HCT116 (cell line): ENCODE results near the gene SEPTIN12. TPM values are rescaled to one million over a fixed set of nuclear protein-coding genes. Genes with fewer than 3 reads are reported as not detected.

Source experiments
- ATAC-seq: fragments of 200-7000 bp; cut with Tn5 transposase; 2 replicates; pipeline ENCODE4 v1.9.1; 2020; ENCODE audit warnings: mild to moderate bottlenecking, moderate library complexity
- BruUV-seq: library from RNA; stranded (reverse); fragments of 400-500 nt; replicated peaks from 2 replicates; lab custom pipeline; 2021; lab: Mats Ljungman, UMichigan
- CTCF ChIA-PET: fragments of 300-600 bp; sonication (Branson Sonifier 250); formaldehyde crosslinking; loops from one replicate; lab custom pipeline; 2021; ENCODE audit warnings: antibody characterized with exemption; lab: Charles Lee
- POLR2A ChIA-PET: fragments of 300-600, 350-600 bp; sonication (Branson Sonifier 250); formaldehyde crosslinking; loops from one replicate; lab custom pipeline; 2021; ENCODE audit warnings: antibody characterized with exemption; lab: Charles Lee
- RAD21 ChIA-PET, 2 experiments: fragments of 300-600 bp; sonication (Branson Sonifier 250); formaldehyde crosslinking; loops; one replicate each; lab custom pipeline; 2023; ENCODE audit warnings: low total read pairs in 2 of 2; ENCODE audit not compliant: uncharacterized antibody in 2 of 2, unreplicated experiment in 2 of 2, low non-redundant PET in 1 of 2; lab: Charles Lee
- DNase-seq: peaks from one replicate; pipeline ENCODE4 v3.0.0-alpha.2; 2010; ENCODE audit warnings: low read depth, low spot score
- H2AFZ ChIP-seq: fragments of 200-600 bp; shearing (Covaris generic), sonication (generic); 2 replicates; pipeline ENCODE4 v1.6.1; 2017; ENCODE audit warnings: low read depth, mixed run types, mixed read lengths, antibody characterized with exemption, low read length; ENCODE audit not compliant: poor library complexity, severe bottlenecking
- H3K27ac ChIP-seq: 2 replicates; pipeline ENCODE4 v1.5.1; 2012; ENCODE audit warnings: low read depth, low read length
- H3K27me3 ChIP-seq: fragments of 200-600 bp; sonication (generic); 2 replicates; pipeline ENCODE4 v1.6.1; 2016; ENCODE audit warnings: mixed run types, low read length, mixed read lengths; ENCODE audit not compliant: insufficient read depth
- H3K36me3 ChIP-seq, 2 experiments: fragments of 200-500 bp in 1 of 2; fragments of 200-600 bp in 1 of 2; sonication (Bioruptor generic) in 1 of 2; sonication (generic) in 1 of 2; 2 replicates each; pipeline versions ENCODE4 v1.5.1 to v1.6.1; 2014 to 2016; ENCODE audit warnings: low read length in 2 of 2, inconsistent platforms in 1 of 2, mixed read lengths in 1 of 2, mixed run types in 1 of 2; ENCODE audit not compliant: insufficient read depth in 2 of 2, control insufficient read depth in 1 of 2
- H3K4me1 ChIP-seq, 2 experiments: fragments of 200-600 bp in 1 of 2; sonication (generic) in 1 of 2; 2 replicates each; pipeline versions ENCODE4 v1.5.1 to v1.6.1; 2012 to 2017; ENCODE audit warnings: low read length in 2 of 2, inconsistent platforms in 1 of 2, mild to moderate bottlenecking in 1 of 2, mixed read lengths in 1 of 2, mixed run types in 1 of 2, moderate library complexity in 1 of 2; ENCODE audit not compliant: insufficient read depth in 2 of 2, control insufficient read depth in 1 of 2
- H3K4me2 ChIP-seq: fragments of 200-600 bp; sonication (generic); 2 replicates; pipeline ENCODE4 v1.6.1; 2017; ENCODE audit warnings: mixed run types, low read length, mixed read lengths
- H3K4me3 ChIP-seq, 2 experiments: fragments of 200-600 bp in 1 of 2; sonication (generic) in 1 of 2; replicated peaks in 1 of 2; 2 replicates each; pipeline ENCODE4 v1.5.1; 2011 to 2016; ENCODE audit warnings: low read length in 2 of 2, control low read depth in 1 of 2, low read depth in 1 of 2, mild to moderate bottlenecking in 1 of 2, mixed read lengths in 1 of 2, mixed run types in 1 of 2
- H3K79me2 ChIP-seq: fragments of 200-600 bp; sonication (generic); 2 replicates; pipeline ENCODE4 v1.6.1; 2017; ENCODE audit warnings: mild to moderate bottlenecking, mixed run types, low read length, moderate library complexity, mixed read lengths; ENCODE audit not compliant: insufficient read depth
- H3K9ac ChIP-seq: fragments of 200-600 bp; sonication (generic); 2 replicates; pipeline ENCODE4 v1.6.1; 2016; ENCODE audit warnings: low read length, mixed read lengths
- H3K9me2 ChIP-seq: fragments of 200-600 bp; sonication (generic), shearing (Covaris generic); 2 replicates; pipeline ENCODE4 v1.6.1; 2017; ENCODE audit warnings: mixed run types, mild to moderate bottlenecking, moderate library complexity; ENCODE audit not compliant: insufficient read depth
- H3K9me3 ChIP-seq, 2 experiments: fragments of 200-500 bp in 1 of 2; fragments of 200-600 bp in 1 of 2; sonication (Bioruptor generic) in 1 of 2; sonication (generic) in 1 of 2; 2 replicates each; pipeline ENCODE4 v1.6.1; 2014 to 2017; ENCODE audit warnings: low read length in 2 of 2, mixed read lengths in 2 of 2, inconsistent platforms in 1 of 2, low read depth in 1 of 2, mild to moderate bottlenecking in 1 of 2, mixed run types in 1 of 2, moderate library complexity in 1 of 2; ENCODE audit not compliant: control insufficient read depth in 1 of 2, insufficient read depth in 1 of 2
- H4K20me1 ChIP-seq: fragments of 200-600 bp; sonication (generic), shearing (Covaris generic); 2 replicates; pipeline ENCODE4 v1.6.1; 2017; ENCODE audit warnings: mixed run types, mild to moderate bottlenecking, moderate library complexity; ENCODE audit not compliant: insufficient read depth
- CEBPB ChIP-seq: IDR thresholded peaks from 2 replicates; pipeline ENCODE4 v1.6.1; 2012; ENCODE audit warnings: low read depth
- CTCF ChIP-seq, 3 experiments: fragments of 200-600 bp in 1 of 3; sonication (generic) in 1 of 3; IDR thresholded peaks in 2 of 3; conservative IDR thresholded peaks in 1 of 3; 2 replicates each; pipeline ENCODE4 v1.5.1; 2012 to 2017; ENCODE audit warnings: low read depth in 2 of 3, low read length in 2 of 3, antibody characterized with exemption in 1 of 3, borderline replicate concordance in 1 of 3, control low read depth in 1 of 3, mild to moderate bottlenecking in 1 of 3, mixed read lengths in 1 of 3, mixed run types in 1 of 3, moderate library complexity in 1 of 3; ENCODE audit not compliant: insufficient read depth in 1 of 3
- EGR1 ChIP-seq: IDR thresholded peaks from 2 replicates; pipeline ENCODE4 v1.6.1; 2012; ENCODE audit warnings: low read depth
- ELF1 ChIP-seq: IDR thresholded peaks from 2 replicates; pipeline ENCODE4 v1.6.1; 2012; ENCODE audit warnings: low read depth, borderline replicate concordance
- EZH2 ChIP-seq: fragments of 200-600 bp; sonication (generic); IDR thresholded peaks from 2 replicates; pipeline ENCODE4 v1.6.1; 2017; ENCODE audit warnings: antibody characterized with exemption, mixed run types
- EZH2phosphoT487 ChIP-seq: fragments of 200-600 bp; IDR thresholded peaks from 2 replicates; pipeline ENCODE4 v1.6.1; 2018; ENCODE audit warnings: antibody characterized with exemption, borderline replicate concordance
- FOSL1 ChIP-seq: IDR thresholded peaks from 2 replicates; pipeline ENCODE4 v1.6.1; 2012; ENCODE audit warnings: low read depth
- JUND ChIP-seq: IDR thresholded peaks from 2 replicates; pipeline ENCODE4 v1.6.1; 2012
- POLR2A ChIP-seq: IDR thresholded peaks from 2 replicates; pipeline ENCODE4 v1.7.0; 2011; ENCODE audit warnings: borderline replicate concordance; ENCODE audit not compliant: insufficient read depth, insufficient read length; ENCODE audit errors: extremely low read depth
- POLR2AphosphoS5 ChIP-seq: IDR thresholded peaks from 2 replicates; pipeline ENCODE4 v1.6.1; 2011; ENCODE audit warnings: mild to moderate bottlenecking, low read depth, low read length, moderate library complexity
- RAD21 ChIP-seq: IDR thresholded peaks from 2 replicates; pipeline ENCODE4 v1.6.1; 2012; ENCODE audit warnings: low read depth, mild to moderate bottlenecking
- SIN3A ChIP-seq: IDR thresholded peaks from 2 replicates; pipeline ENCODE4 v1.6.1; 2012; ENCODE audit warnings: low read depth
- SRF ChIP-seq: IDR thresholded peaks from 2 replicates; pipeline ENCODE4 v1.6.1; 2012; ENCODE audit warnings: low read depth
- TCF7L2 ChIP-seq: IDR thresholded peaks from 2 replicates; pipeline ENCODE4 v1.7.0; 2011; ENCODE audit warnings: borderline replicate concordance, inconsistent platforms; ENCODE audit not compliant: insufficient read depth, insufficient read length; ENCODE audit errors: extremely low read depth
- YY1 ChIP-seq: IDR thresholded peaks from 2 replicates; pipeline ENCODE4 v1.6.1; 2011; ENCODE audit warnings: low read length, low read depth, moderate library complexity, mild to moderate bottlenecking; ENCODE audit not compliant: insufficient replicate concordance; ENCODE audit errors: extremely low read depth
- intact Hi-C: fragments of 100-400 bp; cut with micrococcal nuclease; formaldehyde crosslinking; loops from 2 replicates; pipeline ENCODE4 v1.10.0; 2022
- total RNA-seq: library from RNA; stranded (reverse); gene quantifications from one replicate; pipeline ENCODE4 v1.2.1, GENCODE V29; 2021; ENCODE audit not compliant: unreplicated experiment
- TF ChIP-seq, protein P1 (sequence below): IDR thresholded peaks from 2 replicates; pipeline ENCODE4 v1.6.1; 2011; ENCODE audit warnings: mild to moderate bottlenecking, low read length, moderate library complexity; ENCODE audit not compliant: insufficient replicate concordance; ENCODE audit errors: extremely low read depth

SEPTIN12 gene
- total RNA-seq, 1 experiment from 2014 or later: not detected

DNA sequence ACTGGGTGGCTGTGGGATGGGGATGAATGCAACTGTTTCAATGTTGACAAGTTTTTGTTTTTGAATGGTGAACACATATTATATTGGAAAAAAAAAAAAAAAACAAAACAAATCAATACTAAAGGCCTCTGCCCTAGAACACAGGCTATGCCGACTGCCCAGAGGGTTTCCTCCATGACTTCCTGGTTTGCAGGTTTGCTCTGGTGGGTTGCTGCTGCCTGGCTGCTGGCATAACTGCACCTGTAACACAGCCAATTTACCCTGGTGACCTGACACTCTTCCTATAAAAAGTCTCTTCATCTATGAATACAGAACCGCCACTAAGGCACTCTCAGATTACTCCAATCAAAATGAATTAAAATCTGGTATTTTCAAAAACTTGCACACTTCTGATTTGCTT is 48.6 kb upstream of the SEPTIN12 start:
- Histone ChIP-seq H3K27me3 (no peaks in the 10 kb centered on the region), H3K4me3 (no peak overlapping the region)
- no TSS peak for BruUV-seq
- CTCF ChIA-PET: no interaction called here
- no peak for TF ChIP-seq JUND
- no peak for TF ChIP-seq EZH2phosphoT487
- TF ChIP-seq YY1: no peak
- TF ChIP-seq CEBPB: no peak
- TF ChIP-seq FOSL1: no peak
- no peak for TF ChIP-seq SIN3A
- TF ChIP-seq RAD21: no peak
- no peak for TF ChIP-seq TCF7L2
- no peak for TF ChIP-seq POLR2AphosphoS5
- no peak for TF ChIP-seq EGR1
- TF ChIP-seq, protein P1, sequence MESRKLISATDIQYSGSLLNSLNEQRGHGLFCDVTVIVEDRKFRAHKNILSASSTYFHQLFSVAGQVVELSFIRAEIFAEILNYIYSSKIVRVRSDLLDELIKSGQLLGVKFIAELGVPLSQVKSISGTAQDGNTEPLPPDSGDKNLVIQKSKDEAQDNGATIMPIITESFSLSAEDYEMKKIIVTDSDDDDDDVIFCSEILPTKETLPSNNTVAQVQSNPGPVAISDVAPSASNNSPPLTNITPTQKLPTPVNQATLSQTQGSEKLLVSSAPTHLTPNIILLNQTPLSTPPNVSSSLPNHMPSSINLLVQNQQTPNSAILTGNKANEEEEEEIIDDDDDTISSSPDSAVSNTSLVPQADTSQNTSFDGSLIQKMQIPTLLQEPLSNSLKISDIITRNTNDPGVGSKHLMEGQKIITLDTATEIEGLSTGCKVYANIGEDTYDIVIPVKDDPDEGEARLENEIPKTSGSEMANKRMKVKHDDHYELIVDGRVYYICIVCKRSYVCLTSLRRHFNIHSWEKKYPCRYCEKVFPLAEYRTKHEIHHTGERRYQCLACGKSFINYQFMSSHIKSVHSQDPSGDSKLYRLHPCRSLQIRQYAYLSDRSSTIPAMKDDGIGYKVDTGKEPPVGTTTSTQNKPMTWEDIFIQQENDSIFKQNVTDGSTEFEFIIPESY: no peak
- TF ChIP-seq ELF1: no peak
- TF ChIP-seq SRF: no peak
- TF ChIP-seq CTCF (IDR thresholded peaks at IDR 0.05 in 2 of 3, conservative IDR thresholded peaks at IDR 0.05 in 1 of 3; ENCODE audit: borderline replicate concordance in 1 of 3, insufficient read depth in 1 of 3, low read depth in 2 of 3, low read length in 2 of 3): no peak
- no peak for TF ChIP-seq POLR2A
- no peak for TF ChIP-seq EZH2
- TF ChIP-seq, all 23 proteins: peak for 0
- no peak overlapping the region for H3K9ac ChIP-seq
- no peak overlapping the region for H2AFZ ChIP-seq
- no peak overlapping the region for H3K4me2 ChIP-seq
- no peak overlapping the region for H3K27ac ChIP-seq
- ATAC-seq (no peak), DNase-seq (no peak)
- no peaks in the 10 kb centered on the region for H3K4me1 ChIP-seq
- no peaks in the 10 kb centered on the region; the same call in 1 of the 2 replicates for H4K20me1 ChIP-seq
- intact Hi-C loops: no loop called here
- no peaks in the 10 kb centered on the region for H3K9me2 ChIP-seq
- H3K79me2 ChIP-seq: peaks cover 41% of the 10 kb centered on the region
- H3K9me3 ChIP-seq: no peaks in the 10 kb centered on the region
- POLR2A ChIA-PET: no interaction called here
- H3K36me3 ChIP-seq: peaks cover 48 to 51% of the 10 kb centered on the region in 2 experiments
- RAD21 ChIA-PET: no interaction called here
